Skin of body (tissue), 2 donors: ENCODE results near the gene C14orf132. TPM values are rescaled to one million over a fixed set of nuclear protein-coding genes. Genes with fewer than 3 reads are reported as not detected.

Experiments
- DNase-seq: peaks from one replicate; lab custom pipeline; 2025; lab: John Stamatoyannopoulos, UW
- total RNA-seq: library from RNA; depleted of rRNA; stranded (reverse); fragments of >200 nt; gene quantifications from one replicate; pipeline ENCODE4 v1.2.3, GENCODE V29; 2014

Gene C14orf132
- total RNA-seq, 1 donor from 2014 or later = 8.7 TPM

GRCh38 chr14:96082420-96083300 is 43.5 kb downstream of the C14orf132 start:
- no peak for DNase-seq

GRCh38 chr14:96083667-96084320 is 44.6 kb downstream of the C14orf132 start:
- no peak for DNase-seq

GRCh38 chr14:96084796-96085195 is 45.6 kb downstream of the C14orf132 start:
- no peak for DNase-seq

GRCh38 chr14:96085369-96085768 is 46.2 kb downstream of the C14orf132 start:
- no peak for DNase-seq

- no peak for DNase-seq
These were observed 46.9 kb downstream of the C14orf132 start for GRCh38 chr14:96086032-96086431.

- DNase-seq = no peak
These were observed 47.5 kb downstream of the C14orf132 start for GRCh38 chr14:96086574-96087077.

- DNase-seq = no peak
These were observed 48.9 kb downstream of the C14orf132 start for GRCh38 chr14:96088074-96088473.

- DNase-seq = no peak
These were observed 49.3 kb downstream of the C14orf132 start for GRCh38 chr14:96088481-96088880.

GRCh38 chr14:96088911-96089310 is 49.7 kb downstream of the C14orf132 start:
- DNase-seq = no peak

GRCh38 chr14:96089401-96089800 is 50.2 kb downstream of the C14orf132 start:
- DNase-seq = no peak

GRCh38 chr14:96090441-96091148 is 51.4 kb downstream of the C14orf132 start:
- peak; percentile 77 for DNase-seq

- DNase-seq = no peak
These were observed 52.1 kb downstream of the C14orf132 start for GRCh38 chr14:96091149-96091693.

GRCh38 chr14:96091941-96092411 is 52.8 kb downstream of the C14orf132 start:
- peak; percentile 34 for DNase-seq

- no peak for DNase-seq
These were observed 53.8 kb downstream of the C14orf132 start for GRCh38 chr14:96092936-96093335.

GRCh38 chr14:96094211-96094610 is 55.0 kb downstream of the C14orf132 start:
- no peak for DNase-seq

- DNase-seq = no peak
These were observed 55.5 kb downstream of the C14orf132 start for GRCh38 chr14:96094656-96095055.

- DNase-seq = no peak
These were observed 55.9 kb downstream of the C14orf132 start for GRCh38 chr14:96095058-96095457.

GRCh38 chr14:96095581-96096476 is 56.7 kb downstream of the C14orf132 start:
- no peak for DNase-seq

- no peak for DNase-seq
These were observed 57.8 kb downstream of the C14orf132 start for GRCh38 chr14:96096639-96097610.
